Astrocyte (in vitro differentiated cells and primary cell): ENCODE data around the gene STPG3.

Experiments
- EZH2 ChIP-seq: IDR thresholded peaks from 2 replicates; pipeline ENCODE4 v1.6.1; 2012; ENCODE audit warnings: mild to moderate bottlenecking, low read length, inconsistent platforms; ENCODE audit not compliant: insufficient read depth
- TF ChIP-seq, protein P1 (sequence below): IDR thresholded peaks from 2 replicates; pipeline ENCODE4 v1.5.1; 2011; ENCODE audit warnings: low read depth, mild to moderate bottlenecking, inconsistent platforms, low read length, moderate library complexity; ENCODE audit not compliant: insufficient read depth

DNA sequence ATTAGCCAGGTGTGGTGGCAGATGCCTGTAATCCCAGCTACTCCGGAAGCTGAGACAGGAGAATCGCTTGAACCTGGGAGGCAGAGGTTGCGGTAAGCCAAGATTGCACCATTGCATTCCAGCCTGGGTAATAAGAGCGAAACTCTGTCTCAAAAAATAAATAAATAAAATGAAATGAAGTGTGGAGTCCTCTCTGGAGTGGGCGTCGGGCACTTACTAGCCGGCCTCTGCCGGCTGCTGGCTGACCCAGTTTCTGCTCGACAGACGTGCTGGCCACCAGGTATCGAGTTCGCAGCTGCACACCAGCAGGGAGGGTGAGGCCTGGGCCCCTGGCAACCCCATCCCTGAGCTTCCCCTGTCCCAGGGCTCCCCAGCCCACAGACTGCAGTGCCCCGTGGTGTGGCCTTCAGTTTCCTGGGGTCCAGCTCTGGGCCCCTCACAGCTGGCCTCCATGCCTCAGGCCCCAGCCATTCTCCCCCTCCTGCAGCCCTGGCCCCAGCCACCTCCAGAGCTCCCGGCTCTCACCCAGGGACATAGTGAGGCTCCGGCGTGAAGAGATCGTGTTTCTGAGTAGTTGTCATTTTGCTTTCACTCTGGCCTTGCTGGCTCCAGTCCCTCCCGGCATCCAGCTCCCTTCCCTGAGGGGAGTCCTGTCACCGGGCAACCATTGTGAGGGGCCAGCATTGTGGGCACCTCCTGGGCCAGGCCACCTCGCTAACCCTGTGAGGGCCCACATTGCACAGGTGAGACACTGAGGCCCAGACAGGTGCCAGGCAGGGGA lies 3.8 kb upstream of the STPG3 start:
- TF ChIP-seq, protein P1, sequence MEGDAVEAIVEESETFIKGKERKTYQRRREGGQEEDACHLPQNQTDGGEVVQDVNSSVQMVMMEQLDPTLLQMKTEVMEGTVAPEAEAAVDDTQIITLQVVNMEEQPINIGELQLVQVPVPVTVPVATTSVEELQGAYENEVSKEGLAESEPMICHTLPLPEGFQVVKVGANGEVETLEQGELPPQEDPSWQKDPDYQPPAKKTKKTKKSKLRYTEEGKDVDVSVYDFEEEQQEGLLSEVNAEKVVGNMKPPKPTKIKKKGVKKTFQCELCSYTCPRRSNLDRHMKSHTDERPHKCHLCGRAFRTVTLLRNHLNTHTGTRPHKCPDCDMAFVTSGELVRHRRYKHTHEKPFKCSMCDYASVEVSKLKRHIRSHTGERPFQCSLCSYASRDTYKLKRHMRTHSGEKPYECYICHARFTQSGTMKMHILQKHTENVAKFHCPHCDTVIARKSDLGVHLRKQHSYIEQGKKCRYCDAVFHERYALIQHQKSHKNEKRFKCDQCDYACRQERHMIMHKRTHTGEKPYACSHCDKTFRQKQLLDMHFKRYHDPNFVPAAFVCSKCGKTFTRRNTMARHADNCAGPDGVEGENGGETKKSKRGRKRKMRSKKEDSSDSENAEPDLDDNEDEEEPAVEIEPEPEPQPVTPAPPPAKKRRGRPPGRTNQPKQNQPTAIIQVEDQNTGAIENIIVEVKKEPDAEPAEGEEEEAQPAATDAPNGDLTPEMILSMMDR = no peak
- no peak for TF ChIP-seq EZH2
